WTC11 (cell line): ENCODE data around the gene GRAP. TPM values are rescaled to one million over a fixed set of nuclear protein-coding genes. Genes with fewer than 3 reads are reported as not detected.

Experiments
- ATAC-seq: fragments of 200-7000 bp; cut with Tn5 transposase; 2 replicates; pipeline ENCODE4 v1.10.0; 2021; ENCODE audit warnings: mild to moderate bottlenecking, moderate library complexity
- CTCF ChIA-PET: fragments of 300-600 bp; sonication (Branson Sonifier 250); formaldehyde crosslinking; loops from one replicate; lab custom pipeline; 2021; ENCODE audit warnings: antibody characterized with exemption; lab: Charles Lee
- POLR2A ChIA-PET: fragments of 350-600 bp; sonication (Branson Sonifier 250); formaldehyde crosslinking; loops from one replicate; lab custom pipeline; 2021; ENCODE audit warnings: antibody characterized with exemption; lab: Charles Lee
- DNase-seq: peaks from one replicate; pipeline ENCODE4 v3.0.0; 2021; ENCODE audit warnings: low spot score
- H3K27ac Mint-ChIP-seq: 2 replicates; pipeline ENCODE4 v1.8.0; 2021; ENCODE audit warnings: mixed read lengths
- H3K27me3 Mint-ChIP-seq: 2 replicates; pipeline ENCODE4 v1.8.0; 2021; ENCODE audit warnings: low read depth, mild to moderate bottlenecking, moderate library complexity, mixed read lengths
- H3K36me3 Mint-ChIP-seq: 2 replicates; pipeline ENCODE4 v1.8.0; 2021; ENCODE audit warnings: mixed read lengths
- H3K4me1 Mint-ChIP-seq: 2 replicates; pipeline ENCODE4 v1.8.0; 2022; ENCODE audit warnings: mixed read lengths
- H3K4me3 Mint-ChIP-seq: 2 replicates; pipeline ENCODE4 v1.8.0; 2021; ENCODE audit warnings: mild to moderate bottlenecking, moderate library complexity, mixed read lengths
- H3K9me3 Mint-ChIP-seq: 2 replicates; pipeline ENCODE4 v1.8.0; 2021; ENCODE audit warnings: mixed read lengths
- ESRRA ChIP-seq: sonication (generic); formaldehyde crosslinking; IDR thresholded peaks from 2 replicates; pipeline ENCODE4 v1.8.1; 2022; ENCODE audit warnings: mild to moderate bottlenecking, missing genetic modification reagents, borderline replicate concordance
- FOXJ3 ChIP-seq: sonication (generic); formaldehyde crosslinking; IDR thresholded peaks from 2 replicates; pipeline ENCODE4 v1.9.0; 2021; ENCODE audit warnings: missing genetic modification reagents, mild to moderate bottlenecking, borderline replicate concordance
- FOXP1 ChIP-seq: sonication (generic); formaldehyde crosslinking; IDR thresholded peaks from 2 replicates; pipeline ENCODE4 v1.8.0; 2022; ENCODE audit warnings: missing genetic modification reagents, mild to moderate bottlenecking, moderate library complexity, borderline replicate concordance
- GTF2I ChIP-seq: fragments of 250-450 bp; sonication (Bioruptor Pico); conservative IDR thresholded peaks from 2 replicates; pipeline ENCODE4 v1.4.0; 2021; ENCODE audit warnings: mild to moderate bottlenecking
- HMGA2 ChIP-seq: fragments of 250-450 bp; sonication (Bioruptor Pico); IDR thresholded peaks from 2 replicates; pipeline ENCODE4 v1.4.0; 2021; ENCODE audit warnings: mild to moderate bottlenecking, moderate library complexity
- IRF2 ChIP-seq: sonication (generic); formaldehyde crosslinking; IDR thresholded peaks from 2 replicates; pipeline ENCODE4 v1.8.0; 2022; ENCODE audit warnings: low read depth, missing genetic modification reagents, borderline replicate concordance
- JAZF1 ChIP-seq: fragments of 250-450 bp; sonication (Bioruptor Pico); IDR thresholded peaks from 2 replicates; pipeline ENCODE4 v1.9.0; 2021; ENCODE audit warnings: moderate library complexity, mild to moderate bottlenecking, inconsistent platforms
- NFYB ChIP-seq: sonication (generic); formaldehyde crosslinking; conservative IDR thresholded peaks from 2 replicates; pipeline ENCODE4 v1.8.0; 2022; ENCODE audit warnings: low read depth, missing genetic modification reagents
- NR1H2 ChIP-seq: sonication (generic); formaldehyde crosslinking; IDR thresholded peaks from 2 replicates; pipeline ENCODE4 v1.9.0; 2021; ENCODE audit warnings: mild to moderate bottlenecking, moderate library complexity, missing genetic modification reagents
- RELA ChIP-seq: sonication (generic); formaldehyde crosslinking; IDR thresholded peaks from 2 replicates; pipeline ENCODE4 v1.8.1; 2022; ENCODE audit warnings: missing genetic modification reagents, mild to moderate bottlenecking, borderline replicate concordance
- RORB ChIP-seq: fragments of 250-450 bp; sonication (Bioruptor Pico); IDR thresholded peaks from 2 replicates; pipeline ENCODE4 v1.9.0; 2021; ENCODE audit warnings: mild to moderate bottlenecking
- SMAD3 ChIP-seq: sonication (generic); formaldehyde crosslinking; IDR thresholded peaks from 2 replicates; pipeline ENCODE4 v1.8.0; 2022; ENCODE audit warnings: missing genetic modification reagents, mild to moderate bottlenecking, borderline replicate concordance
- SP1 ChIP-seq: sonication (generic); formaldehyde crosslinking; conservative IDR thresholded peaks from 2 replicates; pipeline ENCODE4 v1.8.1; 2022; ENCODE audit warnings: missing genetic modification reagents
- TCF7 ChIP-seq: sonication (generic); formaldehyde crosslinking; IDR thresholded peaks from 2 replicates; pipeline ENCODE4 v1.8.0; 2022; ENCODE audit warnings: mild to moderate bottlenecking, low read depth, missing genetic modification reagents, moderate library complexity
- ZNF232 ChIP-seq: sonication (generic); formaldehyde crosslinking; IDR thresholded peaks from 2 replicates; pipeline ENCODE4 v1.8.0; 2022; ENCODE audit warnings: mild to moderate bottlenecking, missing genetic modification reagents
- ZNF423 ChIP-seq: fragments of 250-450 bp; sonication (Bioruptor Pico); IDR thresholded peaks from 2 replicates; pipeline ENCODE4 v2.1.2; 2022; ENCODE audit warnings: mild to moderate bottlenecking, moderate library complexity
- ZNF671 ChIP-seq: fragments of 250-450 bp; sonication (Bioruptor Pico); IDR thresholded peaks from 2 replicates; pipeline ENCODE4 v1.8.0; 2021; ENCODE audit warnings: mild to moderate bottlenecking
- total RNA-seq: library from RNA; stranded (reverse); gene quantifications from 3 replicates; pipeline ENCODE4 v1.2.3, GENCODE V29; 2021
- TF ChIP-seq, protein P1 (sequence below): sonication (generic); formaldehyde crosslinking; IDR thresholded peaks from 2 replicates; pipeline ENCODE4 v1.8.0; 2022; ENCODE audit warnings: mild to moderate bottlenecking, missing genetic modification reagents
- TF ChIP-seq, protein P2 (sequence below): sonication (generic); formaldehyde crosslinking; IDR thresholded peaks from 2 replicates; pipeline ENCODE4 v1.8.1; 2022; ENCODE audit warnings: missing genetic modification reagents, borderline replicate concordance
- TF ChIP-seq, protein P3 (sequence below): fragments of 250-450 bp; sonication (Bioruptor Pico); IDR thresholded peaks from 2 replicates; pipeline ENCODE4 v1.9.0; 2021; ENCODE audit warnings: mild to moderate bottlenecking
- TF ChIP-seq, protein P4 (sequence below): fragments of 250-450 bp; sonication (Bioruptor Pico); IDR thresholded peaks from 2 replicates; pipeline ENCODE4 v1.8.0; 2021; ENCODE audit warnings: mild to moderate bottlenecking
- TF ChIP-seq, protein P5 (sequence below): sonication (generic); formaldehyde crosslinking; IDR thresholded peaks from 2 replicates; pipeline ENCODE4 v1.8.1; 2023; ENCODE audit warnings: mild to moderate bottlenecking, missing genetic modification reagents, borderline replicate concordance
- TF ChIP-seq, protein P6 (sequence below): sonication (generic); formaldehyde crosslinking; IDR thresholded peaks from 2 replicates; pipeline ENCODE4 v1.8.0; 2023; ENCODE audit warnings: missing genetic modification reagents, mild to moderate bottlenecking, borderline replicate concordance

The GRAP gene
- total RNA-seq, 1 experiment from 2014 or later = 0.59 TPM

DNA sequence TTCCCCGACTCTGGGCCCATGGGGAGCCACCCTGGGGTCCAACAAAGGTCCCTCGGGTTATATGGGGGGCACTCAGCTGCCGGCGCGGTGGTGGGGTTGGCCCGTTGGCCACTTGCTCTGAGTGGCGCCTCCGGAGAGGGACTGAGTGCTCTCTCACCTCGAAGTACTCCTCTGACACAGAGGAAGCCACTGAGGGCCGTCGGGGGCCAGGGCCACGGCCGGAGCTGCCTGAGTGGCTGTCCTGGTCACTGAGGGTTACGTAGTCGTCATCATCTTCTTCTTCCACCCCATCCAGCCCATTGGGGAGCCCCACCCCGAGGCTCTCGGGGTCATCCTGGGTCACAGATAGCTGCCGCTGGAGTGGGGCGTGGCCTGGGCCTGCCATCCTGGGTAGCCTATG, 69.1 kb downstream of the GRAP start:
- no peak overlapping the region for H3K4me3 Mint-ChIP-seq

DNA sequence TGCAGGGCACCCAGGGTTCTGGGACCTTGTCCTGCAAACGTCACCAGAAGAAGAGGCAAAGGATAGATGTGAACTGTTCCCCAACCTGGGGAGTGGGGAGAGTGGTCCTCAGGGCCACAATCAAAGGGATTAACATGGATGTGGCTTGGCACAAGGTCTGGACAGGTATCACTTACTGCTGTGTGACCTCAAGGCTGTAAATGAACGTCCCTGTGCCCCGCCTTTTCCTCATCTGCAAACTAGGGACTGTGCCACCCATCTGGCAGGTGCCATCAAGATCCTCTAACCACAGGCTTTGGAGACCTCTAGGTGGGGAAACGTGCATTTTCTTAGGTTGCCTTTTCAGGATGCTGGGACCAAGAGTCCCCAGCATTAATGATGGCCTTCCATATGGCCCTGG, 69.7 kb downstream of the GRAP start:
- Mint-ChIP-seq H3K36me3 (peaks cover 21% of the 10 kb centered on the region), H3K9me3 (no peaks in the 10 kb centered on the region), H3K27me3 (no peaks in the 10 kb centered on the region), H3K27ac (no peak overlapping the region), H3K4me3 (no peak overlapping the region), H3K4me1 (no peaks in the 10 kb centered on the region)
- ChIA-PET POLR2A (no interaction called here), CTCF (no interaction called here)
- ATAC-seq = no peak
- DNase-seq = no peak
- no peak for TF ChIP-seq FOXJ3
- TF ChIP-seq SMAD3 (CRISPR knock-in tag) = no peak
- TF ChIP-seq ZNF671 (CRISPR knock-in tag) = no peak
- TF ChIP-seq, protein P1, sequence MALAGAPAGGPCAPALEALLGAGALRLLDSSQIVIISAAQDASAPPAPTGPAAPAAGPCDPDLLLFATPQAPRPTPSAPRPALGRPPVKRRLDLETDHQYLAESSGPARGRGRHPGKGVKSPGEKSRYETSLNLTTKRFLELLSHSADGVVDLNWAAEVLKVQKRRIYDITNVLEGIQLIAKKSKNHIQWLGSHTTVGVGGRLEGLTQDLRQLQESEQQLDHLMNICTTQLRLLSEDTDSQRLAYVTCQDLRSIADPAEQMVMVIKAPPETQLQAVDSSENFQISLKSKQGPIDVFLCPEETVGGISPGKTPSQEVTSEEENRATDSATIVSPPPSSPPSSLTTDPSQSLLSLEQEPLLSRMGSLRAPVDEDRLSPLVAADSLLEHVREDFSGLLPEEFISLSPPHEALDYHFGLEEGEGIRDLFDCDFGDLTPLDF (CRISPR knock-in tag) = no peak
- TF ChIP-seq, protein P2, sequence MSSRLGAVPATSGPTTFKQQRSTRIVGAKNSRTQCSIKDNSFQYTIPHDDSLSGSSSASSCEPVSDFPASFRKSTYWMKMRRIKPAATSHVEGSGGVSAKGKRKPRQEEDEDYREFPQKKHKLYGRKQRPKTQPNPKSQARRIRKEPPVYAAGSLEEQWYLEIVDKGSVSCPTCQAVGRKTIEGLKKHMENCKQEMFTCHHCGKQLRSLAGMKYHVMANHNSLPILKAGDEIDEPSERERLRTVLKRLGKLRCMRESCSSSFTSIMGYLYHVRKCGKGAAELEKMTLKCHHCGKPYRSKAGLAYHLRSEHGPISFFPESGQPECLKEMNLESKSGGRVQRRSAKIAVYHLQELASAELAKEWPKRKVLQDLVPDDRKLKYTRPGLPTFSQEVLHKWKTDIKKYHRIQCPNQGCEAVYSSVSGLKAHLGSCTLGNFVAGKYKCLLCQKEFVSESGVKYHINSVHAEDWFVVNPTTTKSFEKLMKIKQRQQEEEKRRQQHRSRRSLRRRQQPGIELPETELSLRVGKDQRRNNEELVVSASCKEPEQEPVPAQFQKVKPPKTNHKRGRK (CRISPR knock-in tag) = no peak
- no peak for TF ChIP-seq NFYB
- no peak for TF ChIP-seq IRF2 (CRISPR knock-in tag)
- TF ChIP-seq HMGA2 (CRISPR knock-in tag) = no peak
- TF ChIP-seq SP1 = no peak
- TF ChIP-seq, protein P3, sequence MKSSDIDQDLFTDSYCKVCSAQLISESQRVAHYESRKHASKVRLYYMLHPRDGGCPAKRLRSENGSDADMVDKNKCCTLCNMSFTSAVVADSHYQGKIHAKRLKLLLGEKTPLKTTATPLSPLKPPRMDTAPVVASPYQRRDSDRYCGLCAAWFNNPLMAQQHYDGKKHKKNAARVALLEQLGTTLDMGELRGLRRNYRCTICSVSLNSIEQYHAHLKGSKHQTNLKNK (CRISPR knock-in tag) = no peak
- TF ChIP-seq, protein P4, sequence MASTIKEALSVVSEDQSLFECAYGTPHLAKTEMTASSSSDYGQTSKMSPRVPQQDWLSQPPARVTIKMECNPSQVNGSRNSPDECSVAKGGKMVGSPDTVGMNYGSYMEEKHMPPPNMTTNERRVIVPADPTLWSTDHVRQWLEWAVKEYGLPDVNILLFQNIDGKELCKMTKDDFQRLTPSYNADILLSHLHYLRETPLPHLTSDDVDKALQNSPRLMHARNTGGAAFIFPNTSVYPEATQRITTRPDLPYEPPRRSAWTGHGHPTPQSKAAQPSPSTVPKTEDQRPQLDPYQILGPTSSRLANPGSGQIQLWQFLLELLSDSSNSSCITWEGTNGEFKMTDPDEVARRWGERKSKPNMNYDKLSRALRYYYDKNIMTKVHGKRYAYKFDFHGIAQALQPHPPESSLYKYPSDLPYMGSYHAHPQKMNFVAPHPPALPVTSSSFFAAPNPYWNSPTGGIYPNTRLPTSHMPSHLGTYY = no peak
- no peak for TF ChIP-seq ZNF232 (CRISPR knock-in tag)
- TF ChIP-seq JAZF1 (CRISPR knock-in tag) = no peak
- TF ChIP-seq, protein P5, sequence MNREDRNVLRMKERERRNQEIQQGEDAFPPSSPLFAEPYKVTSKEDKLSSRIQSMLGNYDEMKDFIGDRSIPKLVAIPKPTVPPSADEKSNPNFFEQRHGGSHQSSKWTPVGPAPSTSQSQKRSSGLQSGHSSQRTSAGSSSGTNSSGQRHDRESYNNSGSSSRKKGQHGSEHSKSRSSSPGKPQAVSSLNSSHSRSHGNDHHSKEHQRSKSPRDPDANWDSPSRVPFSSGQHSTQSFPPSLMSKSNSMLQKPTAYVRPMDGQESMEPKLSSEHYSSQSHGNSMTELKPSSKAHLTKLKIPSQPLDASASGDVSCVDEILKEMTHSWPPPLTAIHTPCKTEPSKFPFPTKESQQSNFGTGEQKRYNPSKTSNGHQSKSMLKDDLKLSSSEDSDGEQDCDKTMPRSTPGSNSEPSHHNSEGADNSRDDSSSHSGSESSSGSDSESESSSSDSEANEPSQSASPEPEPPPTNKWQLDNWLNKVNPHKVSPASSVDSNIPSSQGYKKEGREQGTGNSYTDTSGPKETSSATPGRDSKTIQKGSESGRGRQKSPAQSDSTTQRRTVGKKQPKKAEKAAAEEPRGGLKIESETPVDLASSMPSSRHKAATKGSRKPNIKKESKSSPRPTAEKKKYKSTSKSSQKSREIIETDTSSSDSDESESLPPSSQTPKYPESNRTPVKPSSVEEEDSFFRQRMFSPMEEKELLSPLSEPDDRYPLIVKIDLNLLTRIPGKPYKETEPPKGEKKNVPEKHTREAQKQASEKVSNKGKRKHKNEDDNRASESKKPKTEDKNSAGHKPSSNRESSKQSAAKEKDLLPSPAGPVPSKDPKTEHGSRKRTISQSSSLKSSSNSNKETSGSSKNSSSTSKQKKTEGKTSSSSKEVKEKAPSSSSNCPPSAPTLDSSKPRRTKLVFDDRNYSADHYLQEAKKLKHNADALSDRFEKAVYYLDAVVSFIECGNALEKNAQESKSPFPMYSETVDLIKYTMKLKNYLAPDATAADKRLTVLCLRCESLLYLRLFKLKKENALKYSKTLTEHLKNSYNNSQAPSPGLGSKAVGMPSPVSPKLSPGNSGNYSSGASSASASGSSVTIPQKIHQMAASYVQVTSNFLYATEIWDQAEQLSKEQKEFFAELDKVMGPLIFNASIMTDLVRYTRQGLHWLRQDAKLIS = no peak
- no peak for TF ChIP-seq GTF2I (CRISPR knock-in tag)
- TF ChIP-seq NR1H2 (CRISPR knock-in tag) = no peak
- no peak for TF ChIP-seq RELA (CRISPR knock-in tag)

More for the DNA sequence above, 69.1 kb downstream of the GRAP start:
- POLR2A ChIA-PET = no interaction called here
- no peak for DNase-seq
- TF ChIP-seq FOXP1 (CRISPR knock-in tag) = no peak
- TF ChIP-seq JAZF1 (CRISPR knock-in tag) = no peak
- no peak for TF ChIP-seq ESRRA (CRISPR knock-in tag)
- TF ChIP-seq GTF2I (CRISPR knock-in tag) = no peak
- TF ChIP-seq, protein P3 (CRISPR knock-in tag) = no peak
- TF ChIP-seq, protein P6, sequence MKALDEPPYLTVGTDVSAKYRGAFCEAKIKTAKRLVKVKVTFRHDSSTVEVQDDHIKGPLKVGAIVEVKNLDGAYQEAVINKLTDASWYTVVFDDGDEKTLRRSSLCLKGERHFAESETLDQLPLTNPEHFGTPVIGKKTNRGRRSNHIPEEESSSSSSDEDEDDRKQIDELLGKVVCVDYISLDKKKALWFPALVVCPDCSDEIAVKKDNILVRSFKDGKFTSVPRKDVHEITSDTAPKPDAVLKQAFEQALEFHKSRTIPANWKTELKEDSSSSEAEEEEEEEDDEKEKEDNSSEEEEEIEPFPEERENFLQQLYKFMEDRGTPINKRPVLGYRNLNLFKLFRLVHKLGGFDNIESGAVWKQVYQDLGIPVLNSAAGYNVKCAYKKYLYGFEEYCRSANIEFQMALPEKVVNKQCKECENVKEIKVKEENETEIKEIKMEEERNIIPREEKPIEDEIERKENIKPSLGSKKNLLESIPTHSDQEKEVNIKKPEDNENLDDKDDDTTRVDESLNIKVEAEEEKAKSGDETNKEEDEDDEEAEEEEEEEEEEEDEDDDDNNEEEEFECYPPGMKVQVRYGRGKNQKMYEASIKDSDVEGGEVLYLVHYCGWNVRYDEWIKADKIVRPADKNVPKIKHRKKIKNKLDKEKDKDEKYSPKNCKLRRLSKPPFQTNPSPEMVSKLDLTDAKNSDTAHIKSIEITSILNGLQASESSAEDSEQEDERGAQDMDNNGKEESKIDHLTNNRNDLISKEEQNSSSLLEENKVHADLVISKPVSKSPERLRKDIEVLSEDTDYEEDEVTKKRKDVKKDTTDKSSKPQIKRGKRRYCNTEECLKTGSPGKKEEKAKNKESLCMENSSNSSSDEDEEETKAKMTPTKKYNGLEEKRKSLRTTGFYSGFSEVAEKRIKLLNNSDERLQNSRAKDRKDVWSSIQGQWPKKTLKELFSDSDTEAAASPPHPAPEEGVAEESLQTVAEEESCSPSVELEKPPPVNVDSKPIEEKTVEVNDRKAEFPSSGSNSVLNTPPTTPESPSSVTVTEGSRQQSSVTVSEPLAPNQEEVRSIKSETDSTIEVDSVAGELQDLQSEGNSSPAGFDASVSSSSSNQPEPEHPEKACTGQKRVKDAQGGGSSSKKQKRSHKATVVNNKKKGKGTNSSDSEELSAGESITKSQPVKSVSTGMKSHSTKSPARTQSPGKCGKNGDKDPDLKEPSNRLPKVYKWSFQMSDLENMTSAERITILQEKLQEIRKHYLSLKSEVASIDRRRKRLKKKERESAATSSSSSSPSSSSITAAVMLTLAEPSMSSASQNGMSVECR (CRISPR knock-in tag) = no peak
- no peak for TF ChIP-seq RORB
- TF ChIP-seq TCF7 (CRISPR knock-in tag) = no peak
- no peak for TF ChIP-seq ZNF423 (CRISPR knock-in tag)
- H3K36me3 Mint-ChIP-seq = peaks cover 21% of the 10 kb centered on the region
- H3K9me3 Mint-ChIP-seq = no peaks in the 10 kb centered on the region
- no peaks in the 10 kb centered on the region for H3K4me1 Mint-ChIP-seq
- H3K27me3 Mint-ChIP-seq = no peaks in the 10 kb centered on the region
- H3K27ac Mint-ChIP-seq = no peak overlapping the region
- CTCF ChIA-PET = no interaction called here
- ATAC-seq = no peak
